K562 (cell line): ENCODE measurements around the gene TECPR2. TPM values are rescaled to one million over a fixed set of nuclear protein-coding genes. Genes with fewer than 3 reads are reported as not detected.

Experiments
- ATAC-seq: fragments of 200-7000 bp; cut with Tn5 transposase; 3 replicates; pipeline ENCODE4 v1.9.1; 2020; ENCODE audit warnings: moderate library complexity
- BruUV-seq: library from RNA; stranded (reverse); fragments of 400-500 nt; replicated peaks from 2 replicates; lab custom pipeline; 2021; lab: Mats Ljungman, UMichigan
- CTCF ChIA-PET: fragments of 300-600 bp; formaldehyde crosslinking; extraction: SDS; loops from one replicate; lab custom pipeline; 2021; ENCODE audit warnings: low intra/inter-chr PET ratio; lab: Yijun Ruan, JAX
- POLR2A ChIA-PET: fragments of 300-600, 350-650 bp; sonication (Branson Sonifier 250); formaldehyde crosslinking; extraction: SDS; loops from one replicate; lab custom pipeline; 2021; ENCODE audit warnings: antibody characterized with exemption, inconsistent platforms; lab: Yijun Ruan, JAX
- DNase-seq, 4 experiments: peaks; one replicate each; pipeline versions ENCODE4 v3.0.0 to v3.0.0-alpha.2; 2011 to 2018; ENCODE audit warnings: low spot score in 3 of 4, mixed read lengths in 3 of 4; ENCODE audit errors: extremely low read depth in 1 of 4
- FAIRE-seq: peaks from 2 replicates; lab custom pipeline; 2011; peaks lifted over from hg19 to GRCh38; lab: Jason Lieb, UNC
- H2AFZ ChIP-seq: 2 replicates; pipeline ENCODE4 v1.6.0; 2011; ENCODE audit warnings: low read depth, low read length, control low read depth, inconsistent platforms
- H3K27ac ChIP-seq: fragments of 200-600 bp; 3 replicates; pipeline ENCODE4 v1.8.0; 2011; ENCODE audit warnings: low read depth, mild to moderate bottlenecking, control low read depth, inconsistent platforms, low read length, moderate library complexity, mixed read lengths; ENCODE audit errors: extremely low read depth
- H3K27me3 ChIP-seq, 2 experiments: fragments of 300-600 bp in 1 of 2; 2 replicates in 1 of 2; 3 replicates in 1 of 2; pipeline versions ENCODE4 v1.6.0 to v1.8.0; 2011; ENCODE audit warnings: inconsistent platforms in 2 of 2, low read length in 2 of 2, mild to moderate bottlenecking in 1 of 2, mixed read lengths in 1 of 2, moderate library complexity in 1 of 2; ENCODE audit not compliant: control insufficient read depth in 2 of 2, insufficient read depth in 2 of 2
- H3K36me3 ChIP-seq: fragments of 300-600 bp; 3 replicates; pipeline ENCODE4 v1.8.0; 2011; ENCODE audit warnings: mild to moderate bottlenecking, low read length, inconsistent platforms; ENCODE audit not compliant: control insufficient read depth, insufficient read depth
- H3K4me1 ChIP-seq, 2 experiments: fragments of 200-600 bp in 1 of 2; replicated peaks in 1 of 2; 2 replicates in 1 of 2; 3 replicates in 1 of 2; pipeline versions ENCODE4 v1.5.1 to v1.8.0; 2011; ENCODE audit warnings: inconsistent platforms in 2 of 2, low read length in 2 of 2, mild to moderate bottlenecking in 1 of 2, mixed read lengths in 1 of 2, moderate library complexity in 1 of 2; ENCODE audit not compliant: control insufficient read depth in 2 of 2, insufficient read depth in 2 of 2
- H3K4me2 ChIP-seq: 2 replicates; pipeline ENCODE4 v1.6.1; 2011; ENCODE audit warnings: low read length, control low read depth, inconsistent platforms, mixed read lengths; ENCODE audit not compliant: insufficient read depth
- H3K4me3 ChIP-seq: fragments of 200-600 bp; sonication (generic), shearing (Covaris generic); 2 replicates; pipeline ENCODE4 v1.5.1; 2016; ENCODE audit warnings: control low read depth, inconsistent platforms
- H3K79me2 ChIP-seq: fragments of 200-600 bp; 3 replicates; pipeline ENCODE4 v1.8.0; 2011; ENCODE audit warnings: low read length, inconsistent platforms; ENCODE audit not compliant: control insufficient read depth, insufficient read depth
- H3K9ac ChIP-seq, 2 experiments: 2 replicates each; pipeline versions ENCODE4 v1.6.0 to v1.6.1; 2011; ENCODE audit warnings: low read depth in 2 of 2, low read length in 2 of 2, control low read depth in 1 of 2, inconsistent platforms in 1 of 2, mild to moderate bottlenecking in 1 of 2, mixed read lengths in 1 of 2; ENCODE audit not compliant: insufficient read depth in 1 of 2
- H3K9me1 ChIP-seq: one replicate; pipeline ENCODE4 v1.6.0; 2011; ENCODE audit warnings: inconsistent platforms, mild to moderate bottlenecking, low read length, moderate library complexity; ENCODE audit not compliant: control insufficient read depth, insufficient read depth
- H3K9me3 ChIP-seq: replicated peaks from 2 replicates; pipeline ENCODE4 v1.5.1; 2011; ENCODE audit warnings: low read depth, low read length, inconsistent platforms; ENCODE audit not compliant: control insufficient read depth, insufficient read depth
- H4K20me1 ChIP-seq: replicated peaks from 2 replicates; pipeline ENCODE4 v1.6.1; 2011; ENCODE audit warnings: low read length, inconsistent platforms, mixed read lengths; ENCODE audit not compliant: control insufficient read depth, insufficient read depth
- BDP1 ChIP-seq: IDR thresholded peaks from 3 replicates; pipeline ENCODE4 v1.6.1; 2011; ENCODE audit not compliant: insufficient read length, insufficient read depth
- GTF2A2 ChIP-seq: IDR thresholded peaks from 2 replicates; pipeline ENCODE4 v1.6.1; 2016; ENCODE audit warnings: mild to moderate bottlenecking, missing genetic modification characterization, missing compliant biosample characterization
- KDM2B ChIP-seq: fragments of 250-450 bp; sonication (Bioruptor Pico); IDR thresholded peaks from 2 replicates; pipeline ENCODE4 v1.8.0; 2021; ENCODE audit warnings: mild to moderate bottlenecking, moderate library complexity
- NCOA2 ChIP-seq, 2 experiments: fragments of 450-650 bp; IDR thresholded peaks; 2 replicates each; pipeline ENCODE4 v1.6.1; 2018; ENCODE audit warnings: mild to moderate bottlenecking in 2 of 2, moderate library complexity in 1 of 2; ENCODE audit not compliant: partially characterized antibody in 2 of 2
- SAFB ChIP-seq: fragments of 200-400 bp; formaldehyde crosslinking; IDR thresholded peaks from 2 replicates; pipeline ENCODE4 v1.6.1; 2017; ENCODE audit warnings: low read depth, low read length, borderline replicate concordance
- TEAD1 ChIP-seq, 2 experiments: fragments of 450-650 bp in 1 of 2; sonication (generic) in 1 of 2; formaldehyde crosslinking; IDR thresholded peaks; 2 replicates each; pipeline versions ENCODE4 v1.4.0 to v1.8.0; 2020 to 2022; ENCODE audit warnings: mild to moderate bottlenecking in 2 of 2, missing genetic modification reagents in 1 of 2
- THRAP3 ChIP-seq: fragments of 450-650 bp; IDR thresholded peaks from 2 replicates; pipeline ENCODE4 v1.6.1; 2016; ENCODE audit warnings: mild to moderate bottlenecking, inconsistent platforms, borderline replicate concordance
- WHSC1 ChIP-seq: IDR thresholded peaks from one replicate; pipeline ENCODE4 v1.6.1; 2012; ENCODE audit warnings: low read length, control low read depth, inconsistent platforms
- ZBTB17 ChIP-seq: fragments of 450-650 bp; formaldehyde crosslinking; IDR thresholded peaks from 2 replicates; pipeline ENCODE4 v1.4.0; 2020; ENCODE audit warnings: mild to moderate bottlenecking
- ZNF274 ChIP-seq: IDR thresholded peaks from 2 replicates; pipeline ENCODE4 v1.6.1; 2011; ENCODE audit warnings: low read depth, mild to moderate bottlenecking, low read length, moderate library complexity, borderline replicate concordance
- ZNF3 ChIP-seq: fragments of 250-450 bp; sonication (Bioruptor Pico); IDR thresholded peaks from 2 replicates; pipeline ENCODE4 v1.5.0; 2021; ENCODE audit warnings: mild to moderate bottlenecking, moderate library complexity
- ZNF780A ChIP-seq: fragments of 250-450 bp; sonication (Bioruptor Pico); IDR thresholded peaks from 2 replicates; pipeline ENCODE4 v1.5.0; 2021; ENCODE audit warnings: mild to moderate bottlenecking
- WGBS: fragments of 100-300 bp; shearing (Covaris generic); methylation state at CpG from one replicate; pipeline ENCODE4 v1.1.6; 2016; ENCODE audit warnings: low coverage, mixed read lengths; ENCODE audit not compliant: insufficient coverage; ENCODE audit errors: missing lambda C conversion rate; 5-methylcytosine and 5-hydroxymethylcytosine counted together
- in situ Hi-C: fragments of 300-500 bp; cut with MboI; formaldehyde crosslinking; loops from 4 replicates; pipeline ENCODE4 v1.15.0; 2018; ENCODE audit warnings: inconsistent platforms, mixed read lengths
- intact Hi-C: fragments of 100-400 bp; cut with micrococcal nuclease; formaldehyde crosslinking; loops from 2 replicates; pipeline ENCODE4 v1.14.2; 2022
- polyA plus RNA-seq, 8 experiments: library from polyadenylated mRNA; depleted of rRNA in 4 of 8; stranded (reverse) in 5 of 8; unstranded in 3 of 8; fragments of >200 nt; fragmentation: Nextera tagmentation in 2 of 8; fragmentation: Illumina TruSeq in 1 of 8; extraction: Ambion mirVana in 2 of 8; extraction: Trizol in 1 of 8; gene quantifications; 2 replicates each; pipeline versions ENCODE4 v1.2.1 to v1.2.3, GENCODE V29; 2011 to 2014; ENCODE audit warnings: inconsistent platforms in 1 of 8, missing spikeins in 1 of 8
- total RNA-seq, 7 experiments: library from RNA; depleted of rRNA in 6 of 7; stranded (reverse); fragments of >200 nt in 6 of 7; fragmentation: Illumina TruSeq in 2 of 7; extraction: Trizol in 2 of 7; gene quantifications; 2 replicates each; pipeline versions ENCODE4 v1.2.1 to v1.2.3, GENCODE V29; 2011 to 2021; ENCODE audit warnings: low replicate concordance in 1 of 7
- TF ChIP-seq, protein P1 (sequence below): fragments of 250-450 bp; sonication (Bioruptor Pico); IDR thresholded peaks from 2 replicates; pipeline ENCODE4 v1.5.0; 2021

Gene TECPR2
- total and polyA plus RNA-seq, 9 of the 15 experiments (the other 6 are each of a cell fraction or from before 2014, with no cell fraction given) = 0.04 to 3.0 (median 0.83) TPM

GRCh38 chr14:102481371-102481770 is 118.6 kb downstream of the TECPR2 start:
- Histone ChIP-seq H3K27ac (no peak overlapping the region), H4K20me1 (no peaks in the 10 kb centered on the region), H3K9ac (no peak overlapping the region; a peak in 1 of 4 replicates), H3K36me3 (no peaks in the 10 kb centered on the region), H2AFZ (no peak overlapping the region), H3K4me2 (no peak overlapping the region), H3K4me3 (no peak overlapping the region), H3K27me3 (no peaks in the 10 kb centered on the region), H3K4me1 (no peaks in the 10 kb centered on the region; a peak in 2 of 5 replicates), H3K9me3 (no peaks in the 10 kb centered on the region; the same call in 1 of the 2 replicates), H3K79me2 (no peaks in the 10 kb centered on the region)
- no peak for ATAC-seq
- in situ Hi-C loops (no loop called here), intact Hi-C loops (no loop called here)
- ChIA-PET POLR2A (no interaction called here), CTCF (interaction anchor here (0.7 kb wide), 1 partner anchor 44 kb away, joined by 5 read pairs; no protein-coding TSS in a partner anchor)
- no TSS peak for BruUV-seq
- WGBS = 68% methylated on average over 3 of the region's 4 CpGs
- TF ChIP-seq, protein P1, sequence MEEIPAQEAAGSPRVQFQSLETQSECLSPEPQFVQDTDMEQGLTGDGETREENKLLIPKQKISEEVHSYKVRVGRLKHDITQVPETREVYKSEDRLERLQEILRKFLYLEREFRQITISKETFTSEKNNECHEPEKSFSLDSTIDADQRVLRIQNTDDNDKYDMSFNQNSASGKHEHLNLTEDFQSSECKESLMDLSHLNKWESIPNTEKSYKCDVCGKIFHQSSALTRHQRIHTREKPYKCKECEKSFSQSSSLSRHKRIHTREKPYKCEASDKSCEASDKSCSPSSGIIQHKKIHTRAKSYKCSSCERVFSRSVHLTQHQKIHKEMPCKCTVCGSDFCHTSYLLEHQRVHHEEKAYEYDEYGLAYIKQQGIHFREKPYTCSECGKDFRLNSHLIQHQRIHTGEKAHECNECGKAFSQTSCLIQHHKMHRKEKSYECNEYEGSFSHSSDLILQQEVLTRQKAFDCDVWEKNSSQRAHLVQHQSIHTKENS (CRISPR knock-in tag) = no peak
- TF ChIP-seq KDM2B (CRISPR knock-in tag) (no peak), TEAD1 (CRISPR knock-in tag; IDR thresholded peaks at IDR 0.05) (no peak), ZNF780A (CRISPR knock-in tag) (no peak), ZBTB17 (CRISPR knock-in tag) (no peak), SAFB (no peak), GTF2A2 (tag) (no peak), ZNF3 (CRISPR knock-in tag) (no peak), WHSC1 (no peak), ZNF274 (no peak), NCOA2 (IDR thresholded peaks at IDR 0.05; ENCODE audit: partially characterized antibody in 2 of 2) (no peak), THRAP3 (no peak), BDP1 (no peak)
- TF ChIP-seq, all 486 proteins: peak for 0
- FAIRE-seq (no peak), DNase-seq (no peak)
- no peaks in the 10 kb centered on the region for H3K9me1 ChIP-seq
